Activated CD4-positive, alpha-beta memory T cell treated with anti-CD3 and anti-CD28 coated beads for 36 hours (primary cell): ENCODE data around the gene ZNF90. TPM values are rescaled to one million over a fixed set of nuclear protein-coding genes. Genes with fewer than 3 reads are reported as not detected.
A peak's percentile ranks its signal among the peaks of the same experiment; 100 is the strongest.
"Not testable (repeated sequence)": the region's sequence is repeated elsewhere in the genome, so short reads cannot be mapped to it uniquely, and the experiment has no call there.

Experiments used
- CTCF ChIA-PET: fragments of 350-600 bp; sonication (Branson Sonifier 250); formaldehyde crosslinking; loops from one replicate; lab custom pipeline; 2021; ENCODE audit warnings: antibody characterized with exemption, inconsistent platforms; lab: Charles Lee
- POLR2A ChIA-PET: fragments of 350-600 bp; sonication (Branson Sonifier 250); formaldehyde crosslinking; loops from one replicate; lab custom pipeline; 2021; ENCODE audit warnings: antibody characterized with exemption; lab: Charles Lee
- DNase-seq: peaks from one replicate; pipeline ENCODE4 v3.0.0-alpha.2; 2020
- H3K27ac Mint-ChIP-seq: one replicate; pipeline ENCODE4 v1.8.0; 2021; ENCODE audit warnings: mixed read lengths
- H3K27me3 Mint-ChIP-seq: one replicate; pipeline ENCODE4 v1.8.0; 2021; ENCODE audit warnings: mixed read lengths
- H3K36me3 Mint-ChIP-seq: one replicate; pipeline ENCODE4 v1.8.0; 2021; ENCODE audit warnings: mixed read lengths
- H3K4me1 Mint-ChIP-seq: one replicate; pipeline ENCODE4 v1.8.0; 2021; ENCODE audit warnings: low read depth, mixed read lengths
- H3K4me3 Mint-ChIP-seq: one replicate; pipeline ENCODE4 v1.8.0; 2021; ENCODE audit warnings: mild to moderate bottlenecking, mixed read lengths
- H3K9me3 Mint-ChIP-seq: one replicate; pipeline ENCODE4 v1.8.0; 2021; ENCODE audit warnings: mixed read lengths
- intact Hi-C: fragments of 100-400 bp; cut with micrococcal nuclease; formaldehyde crosslinking; loops from one replicate; pipeline ENCODE4 v1.15.1; 2023
- total RNA-seq, 2 experiments: library from RNA; stranded (reverse); gene quantifications; one replicate each; pipeline ENCODE4 v1.2.3, GENCODE V29; 2021

The ZNF90 gene
- total RNA-seq, 2 experiments from 2014 or later = 13.8 to 16.3 TPM

DNA sequence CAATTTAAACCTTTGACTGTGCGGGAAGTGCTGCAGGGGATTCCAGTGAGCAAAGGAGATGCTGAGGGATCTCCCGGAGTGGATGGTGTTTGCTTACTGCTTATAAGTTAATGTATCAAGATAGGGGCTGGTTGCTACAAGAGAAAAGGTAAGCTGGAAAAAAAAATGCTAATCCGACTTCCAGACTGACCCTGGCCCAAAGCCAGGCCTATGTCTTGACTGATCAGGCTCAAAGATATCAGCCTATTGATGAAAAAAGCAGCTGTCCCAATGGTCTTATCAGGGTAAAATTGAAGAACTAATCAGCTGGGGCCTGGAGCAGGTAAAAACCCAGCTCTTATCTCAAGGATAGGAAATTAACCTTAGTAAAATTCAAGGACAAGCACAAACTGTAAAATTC is 10.9 kb upstream of the ZNF90 start:
- CTCF ChIA-PET = interaction anchor here (0.5 to 0.8 kb wide), 2 partner anchors 11 to 1508 kb away, joined by 3 read pairs; partner anchors contain the start of gene ZNF90
- H3K27ac Mint-ChIP-seq = no peak overlapping the region
- H3K4me3 Mint-ChIP-seq = no peak overlapping the region
- H3K9me3 Mint-ChIP-seq = no peaks in the 10 kb centered on the region
- DNase-seq = no peak
- intact Hi-C loops = no loop called here
- no peaks in the 10 kb centered on the region for H3K4me1 Mint-ChIP-seq
- POLR2A ChIA-PET = no interaction called here
- no peaks in the 10 kb centered on the region for H3K36me3 Mint-ChIP-seq
- peaks cover 17% of the 10 kb centered on the region for H3K27me3 Mint-ChIP-seq

DNA sequence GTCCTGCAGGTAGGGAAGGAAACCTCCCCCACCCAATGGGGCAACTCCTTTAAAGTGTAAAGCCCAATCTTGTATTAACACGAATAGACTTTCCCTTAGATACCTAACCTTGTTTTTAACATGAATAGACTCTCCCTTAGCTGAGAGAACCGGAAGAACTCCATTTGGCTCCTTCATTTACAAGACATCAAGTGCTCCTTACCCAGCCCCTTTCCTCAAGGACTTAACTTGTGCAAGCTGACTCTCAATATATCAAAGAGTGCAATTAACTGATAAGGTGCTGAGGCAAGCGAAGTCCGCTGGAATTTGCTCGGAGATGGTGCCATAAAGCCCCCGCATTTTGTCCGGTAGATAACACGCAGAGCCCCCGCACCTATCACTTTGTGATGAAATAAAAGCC is 9.9 kb upstream of the ZNF90 start:
- peaks cover 17% of the 10 kb centered on the region for H3K27me3 Mint-ChIP-seq
- intact Hi-C loops = no loop called here
- DNase-seq = no peak
- no peaks in the 10 kb centered on the region for H3K36me3 Mint-ChIP-seq
- CTCF ChIA-PET = interaction anchor here (0.8 kb wide), 1 partner anchor 10 kb away, joined by 3 read pairs; the partner anchor contains the start of gene ZNF90
- no peaks in the 10 kb centered on the region for H3K4me1 Mint-ChIP-seq
- POLR2A ChIA-PET = no interaction called here
- no peak overlapping the region for H3K27ac Mint-ChIP-seq
- no peak overlapping the region for H3K4me3 Mint-ChIP-seq
- H3K9me3 Mint-ChIP-seq = no peaks in the 10 kb centered on the region

DNA sequence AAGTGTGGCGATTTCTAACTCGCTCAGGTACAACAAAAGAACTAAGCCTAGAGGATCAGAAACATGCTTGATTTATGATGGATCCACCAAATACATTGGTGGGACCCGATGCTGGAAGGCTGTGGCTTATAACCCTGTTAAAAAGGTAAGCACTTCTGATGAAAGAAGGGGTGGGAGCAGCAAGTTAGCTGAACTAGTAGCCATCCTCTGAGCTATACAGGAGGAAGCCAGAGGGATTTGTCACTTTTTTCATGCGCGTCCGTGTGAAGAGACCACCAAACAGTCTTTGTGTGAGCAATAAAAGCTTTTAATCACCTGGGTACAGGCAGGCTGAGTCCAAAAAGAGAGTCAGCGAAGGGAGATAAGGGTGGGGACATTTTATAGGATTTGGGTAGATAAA is 9.2 kb upstream of the ZNF90 start:
- H3K36me3 Mint-ChIP-seq, CTCF ChIA-PET, H3K27ac Mint-ChIP-seq, H3K4me3 Mint-ChIP-seq, H3K9me3 Mint-ChIP-seq, POLR2A ChIA-PET, DNase-seq, H3K4me1 Mint-ChIP-seq, intact Hi-C loops: not testable (repeated sequence)
- H3K27me3 Mint-ChIP-seq = peaks cover 17% of the 10 kb centered on the region

DNA sequence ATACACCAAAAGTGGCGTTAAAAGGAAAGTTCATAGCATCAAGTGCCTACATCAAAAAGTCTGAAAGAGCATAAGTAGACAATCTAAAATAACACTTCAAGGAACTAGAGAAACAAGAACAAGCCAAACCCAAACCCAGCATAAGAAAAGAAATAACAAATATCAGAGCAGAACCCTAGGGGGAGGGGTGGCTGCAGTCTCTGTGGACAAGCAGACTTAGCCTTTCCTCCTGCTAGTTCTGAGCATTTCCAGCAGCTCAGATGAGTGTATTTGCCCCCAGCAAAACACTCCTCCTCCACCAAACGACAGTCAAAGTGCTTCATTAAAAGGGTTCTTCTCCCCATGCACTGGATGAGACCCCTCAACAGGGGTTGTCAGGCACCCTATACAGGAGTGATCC is 7.1 kb upstream of the ZNF90 start:
- Mint-ChIP-seq H3K4me1 (no peaks in the 10 kb centered on the region), H3K27ac (no peak overlapping the region), H3K9me3 (no peaks in the 10 kb centered on the region), H3K27me3 (peaks cover 17% of the 10 kb centered on the region), H3K36me3 (no peaks in the 10 kb centered on the region), H3K4me3 (no peak overlapping the region)
- POLR2A ChIA-PET = no interaction called here
- DNase-seq = no peak
- CTCF ChIA-PET = no interaction called here
- intact Hi-C loops = no loop called here

DNA sequence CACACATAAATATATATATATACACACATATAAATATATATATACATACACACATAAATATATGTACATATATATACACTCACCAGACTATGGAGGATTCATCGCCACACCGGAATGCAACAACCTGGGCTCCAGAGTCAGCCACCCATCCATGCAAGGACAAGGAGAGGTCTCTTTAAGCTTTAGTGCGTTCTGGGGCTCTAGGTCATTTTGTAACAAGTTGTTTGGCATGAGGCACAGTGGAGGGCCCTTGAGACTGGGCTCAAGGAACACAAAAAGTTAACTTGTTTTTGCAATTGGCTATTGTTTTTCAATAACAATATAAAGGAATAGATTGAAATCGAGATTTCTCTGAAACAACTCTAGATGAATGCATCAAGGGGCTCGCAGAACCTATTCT is 4.9 kb upstream of the ZNF90 start:
- H3K4me3 Mint-ChIP-seq = no peak overlapping the region
- no peak for DNase-seq
- H3K27ac Mint-ChIP-seq = no peak overlapping the region
- peaks cover 4% of the 10 kb centered on the region for H3K4me1 Mint-ChIP-seq
- POLR2A ChIA-PET = no interaction called here
- H3K9me3 Mint-ChIP-seq = no peaks in the 10 kb centered on the region
- CTCF ChIA-PET = no interaction called here
- H3K27me3 Mint-ChIP-seq = peaks cover 9% of the 10 kb centered on the region
- intact Hi-C loops = no loop called here
- H3K36me3 Mint-ChIP-seq = no peaks in the 10 kb centered on the region

DNA sequence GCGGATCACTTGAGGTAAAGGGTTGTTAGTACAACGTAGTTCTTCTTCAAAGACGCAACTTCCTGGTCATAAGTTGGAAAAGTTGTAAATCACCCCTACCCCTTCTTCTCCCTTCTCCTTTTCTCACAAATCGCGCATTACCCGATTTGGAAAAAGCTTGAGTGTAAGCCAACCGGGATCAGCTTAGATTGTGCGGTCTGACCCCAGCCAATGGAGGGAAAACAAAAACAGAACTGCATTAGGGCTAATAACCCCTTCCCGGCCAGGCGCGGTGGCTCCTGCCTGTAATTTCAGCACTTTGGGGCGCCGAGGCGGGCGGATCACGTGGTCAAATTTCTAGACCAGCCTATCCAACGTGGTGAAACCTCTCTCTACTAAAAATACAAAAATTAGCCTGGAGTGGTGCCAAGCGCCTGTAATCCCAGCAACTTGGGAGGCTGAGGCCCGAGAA is 806 bp downstream of the ZNF90 start:
- Mint-ChIP-seq H3K4me3 (peak overlapping the region; percentile 93), H3K4me1 (peaks cover 9% of the 10 kb centered on the region), H3K27ac (peak overlapping the region; percentile 61), H3K9me3 (peaks cover 2% of the 10 kb centered on the region), H3K27me3 (no peaks in the 10 kb centered on the region), H3K36me3 (peaks cover 24% of the 10 kb centered on the region)
- DNase-seq = peak; percentile 41
- CTCF ChIA-PET = interaction anchor here (1.4 to 1.7 kb wide), 2 partner anchors 26 to 81 kb away, joined by 4 to 6 read pairs; no protein-coding TSS in a partner anchor
- POLR2A ChIA-PET = interaction anchor here (1.2 to 2.0 kb wide), 4 partner anchors 27 to 487 kb away, joined by 3 to 9 read pairs (median 8); partner anchors contain the start of genes ZNF486, ZNF682 and ZNF737
- intact Hi-C loops = no loop called here

DNA sequence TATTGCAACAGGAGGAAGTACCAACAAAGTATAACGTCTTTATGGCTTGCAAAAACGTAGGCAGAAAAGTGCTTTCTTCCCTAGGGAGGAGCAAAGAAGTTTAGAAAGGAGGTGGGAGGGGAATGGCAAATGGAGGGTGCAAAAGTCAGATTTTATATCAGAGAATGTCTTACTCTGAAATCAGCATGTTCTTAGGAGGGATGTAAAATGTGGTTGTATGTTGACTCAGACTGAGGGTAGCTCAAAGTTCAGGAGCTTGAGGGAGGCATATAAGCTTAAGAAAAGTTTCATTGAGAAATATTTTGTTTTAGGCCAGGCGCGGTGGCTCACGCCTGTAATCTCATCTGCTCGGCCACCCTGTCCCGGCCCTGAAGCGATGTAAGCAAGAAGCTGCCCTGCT is 1.7 kb downstream of the ZNF90 start:
- Mint-ChIP-seq H3K36me3 (peaks cover 26% of the 10 kb centered on the region), H3K27ac (no peak overlapping the region), H3K27me3 (no peaks in the 10 kb centered on the region), H3K9me3 (peaks cover 2% of the 10 kb centered on the region), H3K4me1 (peaks cover 9% of the 10 kb centered on the region), H3K4me3 (peak overlapping the region; percentile 55)
- ChIA-PET POLR2A (interaction anchor here (1.2 kb wide), 1 partner anchor 486 kb away, joined by 3 read pairs; the partner anchor contains the start of gene ZNF737), CTCF (no interaction called here)
- DNase-seq = no peak
- intact Hi-C loops = no loop called here

DNA sequence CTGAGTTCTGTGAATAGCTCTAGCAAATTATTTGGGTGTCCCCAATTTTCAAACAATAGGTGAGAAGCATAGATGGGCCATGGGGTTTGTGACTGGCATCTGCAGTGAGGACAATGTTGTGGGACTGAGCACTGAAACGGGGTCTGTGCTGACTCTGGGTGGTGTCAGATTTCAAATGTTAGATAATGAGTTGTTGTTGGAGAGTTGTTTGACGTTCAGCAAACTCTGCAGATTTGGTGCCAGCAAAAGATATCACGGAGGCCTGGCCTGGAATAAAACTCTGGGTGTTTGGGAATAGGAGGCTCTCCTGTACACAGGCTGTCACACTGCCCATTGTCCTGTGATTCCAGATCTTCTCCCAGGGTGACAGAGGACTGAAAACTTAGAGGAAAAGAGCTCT is 2.9 kb downstream of the ZNF90 start:
- ChIA-PET POLR2A (no interaction called here), CTCF (no interaction called here)
- H3K9me3 Mint-ChIP-seq = peaks cover 2% of the 10 kb centered on the region
- peaks cover 9% of the 10 kb centered on the region for H3K4me1 Mint-ChIP-seq
- intact Hi-C loops = no loop called here
- H3K27me3 Mint-ChIP-seq = no peaks in the 10 kb centered on the region
- H3K27ac Mint-ChIP-seq = no peak overlapping the region
- DNase-seq = no peak
- H3K4me3 Mint-ChIP-seq = no peak overlapping the region
- peaks cover 26% of the 10 kb centered on the region for H3K36me3 Mint-ChIP-seq

DNA sequence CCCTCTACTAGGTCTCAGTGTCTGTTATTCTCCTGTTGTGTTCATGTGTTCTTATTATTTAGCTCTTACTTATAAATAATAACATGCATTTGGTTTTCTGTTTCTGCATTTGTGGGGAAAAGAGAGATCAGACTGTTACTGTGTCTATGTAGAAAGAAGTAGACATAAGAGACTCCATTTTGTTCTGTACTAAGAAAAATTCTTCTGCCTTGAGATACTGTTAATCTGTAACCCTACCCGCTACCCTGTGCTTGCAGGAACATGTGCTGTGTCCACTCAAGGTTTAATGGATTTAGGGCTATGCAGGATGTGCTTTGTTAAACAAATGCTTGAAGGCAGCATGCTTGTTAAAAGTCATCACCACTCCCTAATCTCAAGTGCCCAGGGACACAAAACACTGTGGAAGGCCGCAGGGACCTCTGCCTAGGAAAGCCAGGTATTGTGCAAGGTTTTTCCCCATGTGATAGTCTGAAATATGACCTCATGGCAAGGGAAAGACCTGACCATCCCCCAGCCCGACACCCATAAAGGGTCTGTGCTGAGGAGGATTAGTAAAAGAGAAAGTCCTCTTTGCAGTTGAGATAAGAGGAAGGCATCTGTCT is 4.5 kb downstream of the ZNF90 start:
- H3K27ac Mint-ChIP-seq = not testable (repeated sequence)

DNA sequence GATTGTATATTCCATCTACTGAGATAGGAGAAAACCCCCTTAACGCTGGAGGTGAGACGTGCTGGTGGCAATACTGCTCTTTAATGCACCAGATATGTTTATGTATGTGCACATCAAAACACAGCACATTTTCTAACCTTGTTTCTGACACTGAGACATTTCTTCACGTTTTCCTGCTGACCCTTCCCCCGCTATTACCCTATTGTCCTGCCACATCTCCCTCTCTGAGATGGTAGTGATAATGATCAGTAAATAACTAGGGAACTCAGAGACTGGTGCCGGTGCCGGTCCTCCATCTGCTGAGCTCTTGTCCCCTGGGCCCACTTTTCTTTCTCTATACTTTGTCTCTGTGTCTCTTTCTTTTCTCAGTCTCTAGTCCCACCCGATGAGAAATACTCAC is 5.1 kb downstream of the ZNF90 start:
- DNase-seq, intact Hi-C loops, H3K4me1 Mint-ChIP-seq, H3K27ac Mint-ChIP-seq, H3K9me3 Mint-ChIP-seq, H3K4me3 Mint-ChIP-seq, POLR2A ChIA-PET, H3K27me3 Mint-ChIP-seq, CTCF ChIA-PET: not testable (repeated sequence)
- H3K36me3 Mint-ChIP-seq = peaks cover 30% of the 10 kb centered on the region

More for the DNA sequence above, 4.5 kb downstream of the ZNF90 start:
- DNase-seq, H3K27me3 Mint-ChIP-seq, intact Hi-C loops, H3K9me3 Mint-ChIP-seq, POLR2A ChIA-PET, H3K4me1 Mint-ChIP-seq, H3K4me3 Mint-ChIP-seq, CTCF ChIA-PET: not testable (repeated sequence)
- H3K36me3 Mint-ChIP-seq = peaks cover 26% of the 10 kb centered on the region

DNA sequence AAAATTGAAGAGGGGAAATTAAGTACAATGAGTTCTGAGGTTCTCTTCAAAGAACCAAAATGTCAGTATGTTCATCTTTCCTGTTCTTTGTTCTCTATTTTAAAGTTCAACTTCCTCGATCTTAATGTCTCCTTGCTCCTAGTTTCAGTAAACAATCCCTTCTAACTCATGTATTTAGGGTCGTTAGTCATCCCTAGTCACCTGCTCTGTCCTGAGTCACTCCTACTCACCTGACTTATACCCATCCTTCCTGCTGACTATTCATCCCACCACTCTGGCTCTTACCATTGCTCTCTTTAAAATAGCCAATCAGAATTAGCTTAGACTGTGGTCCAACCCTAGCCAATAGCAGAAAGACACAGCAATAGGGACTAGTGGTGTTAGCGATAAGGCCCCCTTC is 24.3 kb downstream of the ZNF90 start:
- ChIA-PET POLR2A (no interaction called here), CTCF (no interaction called here)
- H3K9me3 Mint-ChIP-seq = peaks cover 85% of the 10 kb centered on the region
- no peaks in the 10 kb centered on the region for H3K4me1 Mint-ChIP-seq
- H3K27ac Mint-ChIP-seq = no peak overlapping the region
- intact Hi-C loops = no loop called here
- no peak for DNase-seq
- no peak overlapping the region for H3K4me3 Mint-ChIP-seq
- H3K27me3 Mint-ChIP-seq = no peaks in the 10 kb centered on the region
- H3K36me3 Mint-ChIP-seq = peaks cover 81% of the 10 kb centered on the region

DNA sequence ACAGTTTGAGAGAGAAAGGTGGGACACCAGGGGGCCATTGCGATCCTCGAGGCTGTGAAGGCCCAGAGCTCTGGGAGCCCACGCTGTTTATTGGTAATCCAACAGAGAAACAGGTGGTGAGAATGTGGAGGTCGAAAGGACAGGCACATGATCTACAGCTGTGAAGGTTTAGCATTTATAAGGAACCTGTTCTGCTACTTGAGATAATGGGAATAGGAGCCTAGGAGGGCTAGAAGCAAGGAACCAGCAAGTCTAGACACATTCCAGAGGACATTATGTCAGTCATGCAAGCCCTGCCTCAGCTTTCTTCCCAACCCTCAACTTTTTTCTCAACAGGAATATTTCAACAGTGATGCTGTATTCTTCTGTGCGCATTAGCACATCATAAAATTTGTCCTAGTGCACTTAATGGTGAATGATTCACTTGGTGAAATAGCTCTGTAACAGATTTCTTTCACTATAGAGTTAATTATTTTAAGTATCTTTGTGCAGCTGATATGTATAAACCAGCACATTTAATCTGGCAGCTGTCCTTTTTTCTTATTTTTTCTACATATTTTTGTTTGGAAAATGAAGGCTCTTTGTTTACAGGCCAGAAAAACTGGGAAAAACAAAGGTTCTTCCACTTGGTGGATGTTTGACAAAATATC is 25.4 kb downstream of the ZNF90 start:
- Mint-ChIP-seq H3K9me3 (peaks cover 81% of the 10 kb centered on the region), H3K4me1 (no peaks in the 10 kb centered on the region), H3K27me3 (no peaks in the 10 kb centered on the region), H3K36me3 (peaks cover 78% of the 10 kb centered on the region), H3K4me3 (no peak overlapping the region), H3K27ac (no peak overlapping the region)
- intact Hi-C loops = no loop called here
- POLR2A ChIA-PET = no interaction called here
- CTCF ChIA-PET = no interaction called here
- no peak for DNase-seq
